Measurements from ENCODE around the gene MEST.

MEST gene

GRCh38 chr7:130473876-130474275 is 18.0 kb upstream of the MEST start:
- DNase-seq (ENCODE audit: low read depth): no peak
- TF ChIP-seq CTCF (IDR thresholded peaks at IDR 0.05; ENCODE audit: low read length, missing control alignments): no peak
- no peak overlapping the region for H3K4me3 ChIP-seq (replicated peaks; ENCODE audit: low read depth, low read length)

- no peak overlapping the region for H3K4me3 ChIP-seq (replicated peaks; ENCODE audit: low read depth, low read length)
- no peak for TF ChIP-seq CTCF (IDR thresholded peaks at IDR 0.05; ENCODE audit: low read length, missing control alignments)
- no peak for DNase-seq (ENCODE audit: low read depth)
Measured at GRCh38 chr7:130475776-130476175, 16.1 kb upstream of the MEST start.

GRCh38 chr7:130476297-130477150 is 15.4 kb upstream of the MEST start:
- no peak for DNase-seq (ENCODE audit: low read depth)
- no peak overlapping the region for H3K4me3 ChIP-seq (replicated peaks; ENCODE audit: low read depth, low read length)
- TF ChIP-seq CTCF (IDR thresholded peaks at IDR 0.05; ENCODE audit: low read length, missing control alignments): no peak

- no peak for DNase-seq (ENCODE audit: low read depth)
- no peak overlapping the region for H3K4me3 ChIP-seq (replicated peaks; ENCODE audit: low read depth, low read length)
- TF ChIP-seq CTCF (IDR thresholded peaks at IDR 0.05; ENCODE audit: low read length, missing control alignments): no peak
Measured at GRCh38 chr7:130478991-130479390, 12.9 kb upstream of the MEST start.

GRCh38 chr7:130479716-130480400 is 12.0 kb upstream of the MEST start:
- TF ChIP-seq CTCF (IDR thresholded peaks at IDR 0.05; ENCODE audit: low read length, missing control alignments): no peak
- H3K4me3 ChIP-seq (replicated peaks; ENCODE audit: low read depth, low read length): no peak overlapping the region
- no peak for DNase-seq (ENCODE audit: low read depth)

- peak; percentile 70 for DNase-seq (ENCODE audit: low read depth)
- H3K4me3 ChIP-seq (replicated peaks; ENCODE audit: low read depth, low read length): no peak overlapping the region
- no peak for TF ChIP-seq CTCF (IDR thresholded peaks at IDR 0.05; ENCODE audit: low read length, missing control alignments)
Measured at GRCh38 chr7:130481898-130482297, 10.0 kb upstream of the MEST start.

All from fibroblast of pulmonary artery (primary cell).